Mammary epithelial cell (primary cell): ENCODE data around the gene DNAJA3.

Experiments used
- CTCF ChIP-seq, 2 donors: IDR thresholded peaks in 1 of 2; conservative IDR thresholded peaks in 1 of 2; 2 replicates each; pipeline ENCODE4 v1.5.1; 2011 to 2012; ENCODE audit warnings: inconsistent platforms in 2 of 2, low read length in 2 of 2, mild to moderate bottlenecking in 2 of 2, control low read depth in 1 of 2, low read depth in 1 of 2; ENCODE audit not compliant: insufficient read depth in 1 of 2; ENCODE audit errors: extremely low read depth in 1 of 2
- EZH2 ChIP-seq: IDR thresholded peaks from 2 replicates; pipeline ENCODE4 v1.6.1; 2012; ENCODE audit warnings: low read length, inconsistent platforms, borderline replicate concordance

- TF ChIP-seq CTCF (conservative IDR thresholded peaks at IDR 0.05 in 1 of 2, IDR thresholded peaks at IDR 0.05 in 1 of 2; ENCODE audit: extremely low read depth in 1 of 2, insufficient read depth in 1 of 2, low read depth in 1 of 2, low read length in 2 of 2): no peak
- TF ChIP-seq EZH2: no peak
These were observed 46.5 kb upstream of the DNAJA3 start for GRCh38 chr16:4378999-4379690.
